ENCODE data around the gene LIMS3.
"Not testable (repeated sequence)": the region's sequence is repeated elsewhere in the genome, so short reads cannot be mapped to it uniquely, and the experiment has no call there.

- not testable (repeated sequence) for TF ChIP-seq CTCF (IDR thresholded peaks at IDR 0.05; ENCODE audit: insufficient read depth, low read depth, low read length); EZH2 (IDR thresholded peaks at IDR 0.05; ENCODE audit: insufficient read depth, low read length)
Observed at GRCh38 chr2:109966858-109967257, 68.4 kb downstream of the LIMS3 start.
